A549 (cell line): ENCODE measurements around the gene TCAP. TPM values are rescaled to one million over a fixed set of nuclear protein-coding genes. Genes with fewer than 3 reads are reported as not detected.
"Not testable (repeated sequence)": the region's sequence is repeated elsewhere in the genome, so short reads cannot be mapped to it uniquely, and the experiment has no call there.

ENCODE experiments used
- ATAC-seq, 2 experiments: fragments of 200-7000 bp in 1 of 2; fragments of >200 bp in 1 of 2; cut with Nextera tagmentation in 1 of 2; cut with Tn5 transposase in 1 of 2; 3 replicates each; pipeline versions ENCODE4 v1.8.0 to v1.9.1; 2018 to 2020; ENCODE audit warnings: mild to moderate bottlenecking in 1 of 2, moderate library complexity in 1 of 2
- CTCF ChIA-PET: fragments of 300-600 bp; sonication (Branson Sonifier 250); formaldehyde crosslinking; extraction: SDS; loops from one replicate; lab custom pipeline; 2021; ENCODE audit warnings: antibody characterized with exemption, inconsistent platforms; lab: Yijun Ruan, JAX
- POLR2A ChIA-PET: fragments of 350-600 bp; formaldehyde crosslinking; extraction: SDS; loops from one replicate; lab custom pipeline; 2021; ENCODE audit warnings: antibody characterized with exemption, inconsistent platforms; lab: Yijun Ruan, JAX
- DNase-seq, 2 experiments: peaks; one replicate each; pipeline versions ENCODE4 v3.0.0 to v3.0.0-alpha.2; 2011 to 2016; ENCODE audit warnings: low read depth in 1 of 2, low spot score in 1 of 2
- FAIRE-seq: peaks from 2 replicates; lab custom pipeline; 2011; peaks lifted over from hg19 to GRCh38; lab: Jason Lieb, UNC
- H3K27ac ChIP-seq, 2 experiments: fragments of >200 bp; sonication (Bioruptor Twin); formaldehyde crosslinking; 3 replicates each; pipeline ENCODE4 v1.5.1; 2016 to 2017
- H3K4me1 ChIP-seq: fragments of >200 bp; sonication (Bioruptor Twin); formaldehyde crosslinking; 3 replicates; pipeline ENCODE4 v1.6.1; 2016
- H3K4me2 ChIP-seq: fragments of >200 bp; sonication (Bioruptor Twin); formaldehyde crosslinking; 3 replicates; pipeline ENCODE4 v1.6.1; 2016
- H3K4me3 ChIP-seq: fragments of >200 bp; sonication (Bioruptor Twin); formaldehyde crosslinking; 3 replicates; pipeline ENCODE4 v1.5.1; 2016
- H3K9me3 ChIP-seq: fragments of >200 bp; sonication (Bioruptor Twin); formaldehyde crosslinking; 3 replicates; pipeline ENCODE4 v1.6.1; 2016
- ATOH8 ChIP-seq: fragments of 250-450 bp; sonication (Bioruptor Pico); IDR thresholded peaks from 2 replicates; pipeline ENCODE4 v1.5.0; 2020; ENCODE audit warnings: low read depth, mild to moderate bottlenecking, moderate library complexity
- BCL3 ChIP-seq: fragments of >200 bp; sonication (Bioruptor Twin); formaldehyde crosslinking; IDR thresholded peaks from 3 replicates; pipeline ENCODE4 v1.6.1; 2016
- CBX2 ChIP-seq: fragments of 200-600 bp; sonication (generic); IDR thresholded peaks from 2 replicates; pipeline ENCODE4 v1.6.1; 2016; ENCODE audit warnings: low read depth, mild to moderate bottlenecking, borderline replicate concordance
- CHD2 ChIP-seq: fragments of 150-350 bp; IDR thresholded peaks from 2 replicates; pipeline ENCODE4 v1.6.1; 2014; ENCODE audit warnings: low read length; ENCODE audit not compliant: partially characterized antibody
- CHD4 ChIP-seq: fragments of 200-600 bp; sonication (generic); IDR thresholded peaks from 2 replicates; pipeline ENCODE4 v1.6.1; 2016; ENCODE audit warnings: antibody characterized with exemption, mild to moderate bottlenecking, borderline replicate concordance
- E2F6 ChIP-seq: IDR thresholded peaks from 2 replicates; pipeline ENCODE4 v1.6.1; 2012; ENCODE audit warnings: low read depth, borderline replicate concordance
- EHF ChIP-seq: fragments of 250-450 bp; sonication (Bioruptor Pico); IDR thresholded peaks from 2 replicates; pipeline ENCODE4 v1.5.0; 2020; ENCODE audit warnings: mild to moderate bottlenecking
- ELK1 ChIP-seq: fragments of 150-350 bp; IDR thresholded peaks from 2 replicates; pipeline ENCODE4 v1.6.1; 2014; ENCODE audit warnings: low read depth, mild to moderate bottlenecking, low read length
- ESRRA ChIP-seq: fragments of 150-350 bp; IDR thresholded peaks from 2 replicates; pipeline ENCODE4 v1.6.1; 2014; ENCODE audit warnings: mild to moderate bottlenecking, low read length, borderline replicate concordance
- FOXS1 ChIP-seq: fragments of 250-450 bp; sonication (Bioruptor Pico); IDR thresholded peaks from 2 replicates; pipeline ENCODE4 v1.5.0; 2020; ENCODE audit warnings: mild to moderate bottlenecking, moderate library complexity
- HEYL ChIP-seq: fragments of 250-450 bp; sonication (Bioruptor Pico); IDR thresholded peaks from 2 replicates; pipeline ENCODE4 v1.8.0; 2021; ENCODE audit warnings: mild to moderate bottlenecking, moderate library complexity
- HOXB13 ChIP-seq: fragments of 250-450 bp; sonication (Bioruptor Pico); IDR thresholded peaks from 2 replicates; pipeline ENCODE4 v1.5.0; 2020; ENCODE audit warnings: low read depth, mild to moderate bottlenecking, moderate library complexity
- JUN ChIP-seq, 2 experiments: fragments of >200 bp; sonication (Bioruptor Twin); formaldehyde crosslinking; IDR thresholded peaks; 2 replicates in 1 of 2; 3 replicates in 1 of 2; pipeline ENCODE4 v1.6.1; 2016 to 2017
- JUNB ChIP-seq: fragments of >200 bp; sonication (Bioruptor Twin); formaldehyde crosslinking; IDR thresholded peaks from 2 replicates; pipeline ENCODE4 v1.6.1; 2016
- KDM5A ChIP-seq: fragments of 200-600 bp; sonication (generic); IDR thresholded peaks from 2 replicates; pipeline ENCODE4 v1.6.1; 2016; ENCODE audit warnings: antibody characterized with exemption, mild to moderate bottlenecking
- MAFK ChIP-seq: fragments of 450-650 bp; IDR thresholded peaks from 2 replicates; pipeline ENCODE4 v1.6.1; 2014; ENCODE audit not compliant: partially characterized antibody
- MAX ChIP-seq: IDR thresholded peaks from 2 replicates; pipeline ENCODE4 v1.6.1; 2012
- MAZ ChIP-seq: fragments of 150-350 bp; IDR thresholded peaks from 2 replicates; pipeline ENCODE4 v1.6.1; 2014; ENCODE audit warnings: antibody characterized with exemption, low read depth, low read length, borderline replicate concordance
- MYC ChIP-seq: IDR thresholded peaks from 2 replicates; pipeline ENCODE4 v1.6.1; 2012; ENCODE audit warnings: mild to moderate bottlenecking, inconsistent platforms, low read length, improper control_type of control experiment, borderline replicate concordance
- NFE2L2 ChIP-seq: fragments of 150-350 bp; conservative IDR thresholded peaks from 2 replicates; pipeline ENCODE4 v1.6.1; 2014; ENCODE audit warnings: low read length
- NPAS2 ChIP-seq: fragments of 250-450 bp; sonication (Bioruptor Pico); IDR thresholded peaks from 2 replicates; pipeline ENCODE4 v1.8.0; 2022; ENCODE audit warnings: mild to moderate bottlenecking, moderate library complexity, borderline replicate concordance
- PHF8 ChIP-seq: fragments of 200-600 bp; sonication (generic); IDR thresholded peaks from 2 replicates; pipeline ENCODE4 v1.6.1; 2016; ENCODE audit warnings: low read depth, mild to moderate bottlenecking, antibody characterized with exemption, moderate library complexity, borderline replicate concordance
- POLR2A ChIP-seq: IDR thresholded peaks from 2 replicates; pipeline ENCODE4 v1.6.1; 2012; ENCODE audit warnings: mild to moderate bottlenecking, low read length
- POLR2AphosphoS2 ChIP-seq: conservative IDR thresholded peaks from 2 replicates; pipeline ENCODE4 v1.6.1; 2012; ENCODE audit warnings: low read length, improper control_type of control experiment, inconsistent platforms
- RARB ChIP-seq: fragments of 250-450 bp; sonication (Bioruptor Pico); IDR thresholded peaks from 2 replicates; pipeline ENCODE4 v1.8.0; 2021; ENCODE audit warnings: mild to moderate bottlenecking, moderate library complexity
- RCOR1 ChIP-seq: fragments of 150-350 bp; IDR thresholded peaks from 2 replicates; pipeline ENCODE4 v1.6.1; 2014; ENCODE audit warnings: antibody characterized with exemption, low read length, low read depth
- USF2 ChIP-seq: fragments of 450-650 bp; IDR thresholded peaks from 2 replicates; pipeline ENCODE4 v1.6.1; 2014; ENCODE audit warnings: antibody characterized with exemption
- ZC3H11A ChIP-seq: fragments of 450-650 bp; IDR thresholded peaks from 2 replicates; pipeline ENCODE4 v1.6.1; 2014; ENCODE audit warnings: antibody characterized with exemption, mild to moderate bottlenecking
- ZSCAN20 ChIP-seq: fragments of 250-450 bp; sonication (Bioruptor Pico); IDR thresholded peaks from 2 replicates; pipeline ENCODE4 v1.8.0; 2022; ENCODE audit warnings: mild to moderate bottlenecking, moderate library complexity
- WGBS: methylation state at CpG from one replicate; pipeline ENCODE4 v1.1.6; 2017; ENCODE audit errors: missing lambda C conversion rate; 5-methylcytosine and 5-hydroxymethylcytosine counted together
- polyA plus RNA-seq, 4 experiments: library from polyadenylated mRNA; depleted of rRNA in 3 of 4; stranded (reverse); fragments of >200 nt; fragmentation: RNase III in 1 of 4; extraction: RNeasy Plus Mini Kit Qiagen cat#74134 plus additional on column Dnase treatment in 1 of 4; gene quantifications; 2 replicates in 3 of 4; 3 replicates in 1 of 4; pipeline ENCODE4 v1.2.3, GENCODE V29; 2011 to 2017

TCAP gene
- polyA plus RNA-seq, 2 of the 4 experiments (the other 2 are of a cell fraction) = 0.41 to 1.2 TPM

- H3K27ac ChIP-seq = no peak overlapping the region
- no peak for ATAC-seq
- no peak for TF ChIP-seq CHD4
- no peak for TF ChIP-seq EHF (CRISPR knock-in tag)
- TF ChIP-seq ATOH8 (CRISPR knock-in tag) = no peak
- no peak for TF ChIP-seq HEYL
- TF ChIP-seq NFE2L2 = no peak
- TF ChIP-seq HOXB13 = no peak
- no peak for TF ChIP-seq ESRRA
- TF ChIP-seq MAFK = no peak
- no peak for TF ChIP-seq POLR2AphosphoS2
- no peak for TF ChIP-seq ELK1
- no peak for TF ChIP-seq PHF8
- TF ChIP-seq ZC3H11A = no peak
- no peak for TF ChIP-seq CBX2
- TF ChIP-seq RCOR1 = no peak
- TF ChIP-seq KDM5A = no peak
- TF ChIP-seq MAX = no peak
- no peak for TF ChIP-seq JUNB
- TF ChIP-seq FOXS1 = no peak
- TF ChIP-seq ZSCAN20 (CRISPR knock-in tag) = no peak
- no peak for TF ChIP-seq NPAS2
- H3K4me2 ChIP-seq = no peak overlapping the region
- H3K4me1 ChIP-seq = peaks cover 41% of the 10 kb centered on the region
- WGBS = 95% methylated on average over 5 of the region's 5 CpGs
- H3K4me3 ChIP-seq = no peak overlapping the region
- ChIA-PET POLR2A (interaction anchor here (0.5 to 1.2 kb wide), 3 partner anchors 10 to 76 kb away, joined by 3 to 4 read pairs (median 3); partner anchors contain the start of gene PGAP3), CTCF (interaction anchor here (1.2 to 50.7 kb wide), 4 partner anchors 8 to 61 kb away, joined by 3 to 1391 read pairs (median 120); partner anchors contain the start of genes PNMT, PPP1R1B and STARD3)
- H3K9me3 ChIP-seq = no peaks in the 10 kb centered on the region
- no peak for DNase-seq
- no peak for FAIRE-seq
These were observed 32.8 kb downstream of the TCAP start for GRCh38 chr17:39697961-39698360.

GRCh38 chr17:39699157-39699817 is 34.1 kb downstream of the TCAP start:
- H3K4me1 ChIP-seq = peaks cover 54% of the 10 kb centered on the region
- not testable (repeated sequence) for FAIRE-seq, ATAC-seq, DNase-seq, H3K9me3 ChIP-seq
- peak overlapping the region; percentile 81 for H3K4me2 ChIP-seq
- ChIA-PET CTCF (interaction anchor here (0.6 to 50.7 kb wide), 13 partner anchors 9 to 783 kb away, joined by 3 to 1391 read pairs (median 6); partner anchors contain the start of genes MIEN1, PGAP3, PNMT and PPP1R1B), POLR2A (interaction anchor here (0.9 to 2.7 kb wide), 9 partner anchors 9 to 47 kb away, joined by 3 to 60 read pairs (median 5); partner anchors contain the start of genes MIEN1 and PGAP3)
- WGBS = 44% methylated on average over 11 of the region's 11 CpGs
- H3K4me3 ChIP-seq = peak overlapping the region; percentile 78
- H3K27ac ChIP-seq = peak overlapping the region; percentile 79 to 97

GRCh38 chr17:39699818-39700147 is 34.6 kb downstream of the TCAP start, which contains the start of gene ERBB2:
TSS of gene ERBB2 (plus strand) at chr17:39700064. CDS start at chr17:39700239, 175 bp downstream.
- Histone ChIP-seq H3K9me3 (no peaks in the 10 kb centered on the region), H3K4me1 (peaks cover 59% of the 10 kb centered on the region), H3K4me3 (peak within 1 kb of the TSS; percentile 78), H3K27ac (peak within 1 kb of the TSS; percentile 79 to 97), H3K4me2 (peak within 1 kb of the TSS; percentile 81)
- FAIRE-seq = peak; percentile 59
- peak; percentile 92 to 93 for DNase-seq
- ChIA-PET CTCF (interaction anchor here (0.6 to 50.7 kb wide), 15 partner anchors 9 to 783 kb away, joined by 3 to 1391 read pairs (median 6); partner anchors contain the start of genes MIEN1, PGAP3, PNMT and PPP1R1B), POLR2A (interaction anchor here (0.8 to 2.7 kb wide), 11 partner anchors 9 to 47 kb away, joined by 3 to 60 read pairs (median 4); partner anchors contain the start of genes MIEN1 and PGAP3)
- peak; percentile 71 to 87 for ATAC-seq
- WGBS = under 1% methylated on average over 19 of the region's 20 CpGs
- TF ChIP-seq BCL3 (peak; percentile 62; the same call in 1 of the 3 replicates), KDM5A (no peak), PHF8 (peak; percentile 53; the same call in 1 of the 2 replicates), POLR2A (peak; percentile 77), MAZ (peak; percentile 97), JUN (IDR thresholded peaks at IDR 0.05) (peak in 1 of 2 experiments; percentile 57; a peak in 2 of 5 replicates), MYC (no peak), CHD2 (no peak), USF2 (no peak), E2F6 (0 out of 2 replicates have a peak, but pooled peaks have one; percentile 28), ZC3H11A (no peak), RARB (CRISPR knock-in tag) (no peak), MAX (peak; percentile 62; the same call in 1 of the 2 replicates)
